Naive thymus-derived CD4-positive, alpha-beta T cell (primary cell): Measurements from ENCODE around the gene LIPJ. TPM values are rescaled to one million over a fixed set of nuclear protein-coding genes. Genes with fewer than 3 reads are reported as not detected.
A peak's percentile ranks its signal among the peaks of the same experiment; 100 is the strongest.

Experiments used
- ATAC-seq: fragments of 150-1000 bp; cut with Tn5 transposase; 2 replicates; pipeline ENCODE4 v1.10.0; 2021; ENCODE audit warnings: mild to moderate bottlenecking, moderate library complexity
- CTCF ChIA-PET: fragments of 350-600 bp; sonication (Branson Sonifier 250); formaldehyde crosslinking; loops from one replicate; lab custom pipeline; 2021; ENCODE audit warnings: antibody characterized with exemption; lab: Charles Lee
- POLR2A ChIA-PET: fragments of 350-600 bp; sonication (Branson Sonifier 250); formaldehyde crosslinking; loops from one replicate; lab custom pipeline; 2021; ENCODE audit warnings: antibody characterized with exemption, inconsistent platforms; lab: Charles Lee
- DNase-seq, 9 donors: peaks; one replicate each; pipeline versions ENCODE4 v3.0.0 to v3.0.0-alpha.2; 2020 to 2022; ENCODE audit warnings: mixed read lengths in 1 of 9
- H3K27ac ChIP-seq: one replicate; pipeline ENCODE4 v1.7.0; 2013; ENCODE audit warnings: mild to moderate bottlenecking, low read depth, low read length, moderate library complexity
- H3K27me3 ChIP-seq, 2 donors: one replicate each; pipeline ENCODE4 v1.7.0; 2013; ENCODE audit warnings: low read length in 2 of 2, mild to moderate bottlenecking in 2 of 2, moderate library complexity in 2 of 2; ENCODE audit not compliant: control insufficient read depth in 2 of 2, insufficient read depth in 2 of 2
- H3K36me3 ChIP-seq, 3 experiments: 1 replicate in 2 of 3; 2 replicates in 1 of 3; pipeline ENCODE4 v1.7.0; 2013; ENCODE audit warnings: low read length in 3 of 3, mild to moderate bottlenecking in 3 of 3, moderate library complexity in 1 of 3; ENCODE audit not compliant: insufficient read depth in 3 of 3, control insufficient read depth in 2 of 3
- H3K4me1 ChIP-seq, 2 donors: one replicate each; pipeline ENCODE4 v1.7.0; 2013; ENCODE audit warnings: low read length in 2 of 2, mild to moderate bottlenecking in 2 of 2, moderate library complexity in 1 of 2; ENCODE audit not compliant: control insufficient read depth in 2 of 2, insufficient read depth in 2 of 2
- H3K4me3 ChIP-seq: 2 replicates; pipeline ENCODE4 v1.7.0; 2013; ENCODE audit warnings: mild to moderate bottlenecking, low read length
- H3K9me3 ChIP-seq, 3 experiments: 1 replicate in 2 of 3; 2 replicates in 1 of 3; pipeline ENCODE4 v1.7.0; 2013; ENCODE audit warnings: low read length in 3 of 3; ENCODE audit not compliant: control insufficient read depth in 2 of 3
- H3K27ac Mint-ChIP-seq, 9 donors: one replicate each; pipeline ENCODE4 v1.8.0; 2020 to 2022; ENCODE audit warnings: mixed read lengths in 9 of 9, mild to moderate bottlenecking in 8 of 9, moderate library complexity in 5 of 9, inconsistent platforms in 2 of 9
- H3K27me3 Mint-ChIP-seq, 5 donors: one replicate each; pipeline ENCODE4 v1.8.0; 2021 to 2022; ENCODE audit warnings: mixed read lengths in 5 of 5, mild to moderate bottlenecking in 1 of 5
- H3K36me3 Mint-ChIP-seq, 5 donors: one replicate each; pipeline ENCODE4 v1.8.0; 2020 to 2022; ENCODE audit warnings: mixed read lengths in 5 of 5, mild to moderate bottlenecking in 3 of 5, inconsistent platforms in 1 of 5
- H3K4me1 Mint-ChIP-seq, 7 donors: one replicate each; pipeline ENCODE4 v1.8.0; 2020 to 2022; ENCODE audit warnings: mixed read lengths in 7 of 7, mild to moderate bottlenecking in 3 of 7, inconsistent platforms in 1 of 7
- H3K4me3 Mint-ChIP-seq, 10 donors: one replicate each; pipeline ENCODE4 v1.8.0; 2020 to 2022; ENCODE audit warnings: mild to moderate bottlenecking in 10 of 10, mixed read lengths in 10 of 10, moderate library complexity in 6 of 10, inconsistent platforms in 2 of 10
- H3K9me3 Mint-ChIP-seq, 11 donors: one replicate each; pipeline ENCODE4 v1.8.0; 2020 to 2022; ENCODE audit warnings: mixed read lengths in 11 of 11, mild to moderate bottlenecking in 4 of 11, inconsistent platforms in 1 of 11, moderate library complexity in 1 of 11
- intact Hi-C, 2 donors: fragments of 100-400 bp; cut with micrococcal nuclease; formaldehyde crosslinking; loops; one replicate each; pipeline ENCODE4 v1.15.1; 2023
- polyA plus RNA-seq, 2 donors: library from polyadenylated mRNA; unstranded; fragments of 300-500 nt; fragmentation: Illumina TruSeq; gene quantifications; one replicate each; pipeline ENCODE4 v1.2.3, GENCODE V29; 2021
- total RNA-seq, 6 experiments: library from RNA in 5 of 6; stranded (reverse) in 5 of 6; gene quantifications; 1 replicate in 5 of 6; 2 replicates in 1 of 6; pipeline ENCODE4 v1.2.3 and lab custom pipeline; 2021 to 2026

The LIPJ gene
- total and polyA plus RNA-seq, 7 experiments from 2014 or later, result 0.19 to 0.43 (median 0.32) TPM; not detected in 4

- no peaks in the 10 kb centered on the region for H3K27me3 ChIP-seq
- ChIA-PET CTCF (no interaction called here), POLR2A (no interaction called here)
- H3K4me3 Mint-ChIP-seq, result no peak overlapping the region
- DNase-seq (no peak), ATAC-seq (no peak)
- no peak overlapping the region for H3K27ac Mint-ChIP-seq
- H3K27ac ChIP-seq, result no peak overlapping the region
- peaks cover 0 to 4% (median 0%) of the 10 kb centered on the region in 7 donors for H3K4me1 Mint-ChIP-seq
- no peaks in the 10 kb centered on the region for H3K9me3 Mint-ChIP-seq
- peaks cover 0 to 14% (median 0%) of the 10 kb centered on the region in 5 donors for H3K36me3 Mint-ChIP-seq
- H3K36me3 ChIP-seq, result no peaks in the 10 kb centered on the region
- H3K4me1 ChIP-seq, result no peaks in the 10 kb centered on the region
- intact Hi-C loops, result no loop called here
- H3K27me3 Mint-ChIP-seq, result peaks cover 0 to 19% (median 0%) of the 10 kb centered on the region in 5 donors
- no peaks in the 10 kb centered on the region for H3K9me3 ChIP-seq
- H3K4me3 ChIP-seq, result no peak overlapping the region
These were observed 42.3 kb upstream of the LIPJ start for GRCh38 chr10:88544140-88544870.

GRCh38 chr10:88545359-88545758 lies 41.2 kb upstream of the LIPJ start:
- Histone ChIP-seq H3K36me3 (no peaks in the 10 kb centered on the region), H3K4me1 (no peaks in the 10 kb centered on the region), H3K27me3 (no peaks in the 10 kb centered on the region), H3K27ac (no peak overlapping the region), H3K9me3 (no peaks in the 10 kb centered on the region), H3K4me3 (no peak overlapping the region)
- ChIA-PET CTCF (interaction anchor here (0.7 kb wide), 1 partner anchor 155 kb away, joined by 3 read pairs; no protein-coding TSS in a partner anchor), POLR2A (no interaction called here)
- DNase-seq (no peak), ATAC-seq (no peak)
- Mint-ChIP-seq H3K4me1 (peaks cover 0 to 4% (median 0%) of the 10 kb centered on the region in 7 donors), H3K4me3 (no peak overlapping the region), H3K36me3 (peaks cover 0 to 14% (median 0%) of the 10 kb centered on the region in 5 donors), H3K27ac (no peak overlapping the region), H3K9me3 (no peaks in the 10 kb centered on the region), H3K27me3 (peaks cover 0 to 19% (median 0%) of the 10 kb centered on the region in 5 donors)
- intact Hi-C loops, result no loop called here

- no peak overlapping the region for H3K27ac ChIP-seq
- no peaks in the 10 kb centered on the region for H3K27me3 ChIP-seq
- H3K36me3 Mint-ChIP-seq, result peaks cover 0 to 14% (median 0%) of the 10 kb centered on the region in 5 donors
- no peak overlapping the region for H3K27ac Mint-ChIP-seq
- no peaks in the 10 kb centered on the region for H3K9me3 ChIP-seq
- H3K9me3 Mint-ChIP-seq, result no peaks in the 10 kb centered on the region
- intact Hi-C loops, result no loop called here
- DNase-seq, result no peak
- no peaks in the 10 kb centered on the region for H3K36me3 ChIP-seq
- ChIA-PET CTCF (no interaction called here), POLR2A (no interaction called here)
- ATAC-seq, result no peak
- no peaks in the 10 kb centered on the region for H3K4me1 ChIP-seq
- peaks cover 0 to 3% (median 0%) of the 10 kb centered on the region in 7 donors for H3K4me1 Mint-ChIP-seq
- H3K27me3 Mint-ChIP-seq, result peaks cover 0 to 19% (median 0%) of the 10 kb centered on the region in 5 donors
- no peak overlapping the region for H3K4me3 Mint-ChIP-seq
- H3K4me3 ChIP-seq, result no peak overlapping the region
These were observed 40.1 kb upstream of the LIPJ start for GRCh38 chr10:88546497-88546896.

- H3K36me3 ChIP-seq, result no peaks in the 10 kb centered on the region
- POLR2A ChIA-PET, result no interaction called here
- CTCF ChIA-PET, result interaction anchor here (1.2 to 4.9 kb wide), 2 partner anchors 690 to 700 kb away, joined by 3 to 37 read pairs; no protein-coding TSS in a partner anchor
- H3K9me3 ChIP-seq, result no peaks in the 10 kb centered on the region
- H3K4me1 Mint-ChIP-seq, result peaks cover 0 to 2% (median 0%) of the 10 kb centered on the region in 7 donors
- no peaks in the 10 kb centered on the region for H3K9me3 Mint-ChIP-seq
- no peak overlapping the region for H3K4me3 ChIP-seq
- ATAC-seq (no peak), DNase-seq (no peak)
- H3K27ac Mint-ChIP-seq, result no peak overlapping the region
- H3K36me3 Mint-ChIP-seq, result no peaks in the 10 kb centered on the region
- no peak overlapping the region for H3K4me3 Mint-ChIP-seq
- H3K4me1 ChIP-seq, result no peaks in the 10 kb centered on the region
- H3K27ac ChIP-seq, result no peak overlapping the region
- peaks cover 0 to 6% (median 0%) of the 10 kb centered on the region in 5 donors for H3K27me3 Mint-ChIP-seq
- no peaks in the 10 kb centered on the region for H3K27me3 ChIP-seq
- intact Hi-C loops, result loop anchor here (5.0 to 10.0 kb wide), 3 partner anchors 164 to 586 kb away; no protein-coding TSS in a partner anchor
These were observed 35.3 kb upstream of the LIPJ start for GRCh38 chr10:88551246-88551645.

- H3K27me3 ChIP-seq, result no peaks in the 10 kb centered on the region
- no peaks in the 10 kb centered on the region for H3K36me3 Mint-ChIP-seq
- peaks cover 0 to 2% (median 0%) of the 10 kb centered on the region in 7 donors for H3K4me1 Mint-ChIP-seq
- DNase-seq (peak in 7 of 9 donors; percentile 26 to 59 (median 53)), ATAC-seq (peak; percentile 89)
- no peak overlapping the region for H3K4me3 ChIP-seq
- H3K36me3 ChIP-seq, result no peaks in the 10 kb centered on the region
- no peaks in the 10 kb centered on the region for H3K4me1 ChIP-seq
- CTCF ChIA-PET, result interaction anchor here (0.5 to 4.9 kb wide), 9 partner anchors 11 to 896 kb away, joined by 3 to 37 read pairs (median 3); no protein-coding TSS in a partner anchor
- intact Hi-C loops, result loop anchor here (1.0 to 10.0 kb wide), 10 partner anchors 164 to 897 kb away; partner anchors contain the start of gene ATAD1 (in 1 of the 2)
- no peaks in the 10 kb centered on the region for H3K9me3 Mint-ChIP-seq
- H3K4me3 Mint-ChIP-seq, result no peak overlapping the region
- POLR2A ChIA-PET, result no interaction called here
- H3K27ac Mint-ChIP-seq, result no peak overlapping the region
- no peaks in the 10 kb centered on the region for H3K9me3 ChIP-seq
- peaks cover 0 to 11% (median 0%) of the 10 kb centered on the region in 5 donors for H3K27me3 Mint-ChIP-seq
- H3K27ac ChIP-seq, result no peak overlapping the region
These were observed 33.3 kb upstream of the LIPJ start for GRCh38 chr10:88553116-88553752.

GRCh38 chr10:88555190-88555908 lies 31.2 kb upstream of the LIPJ start:
- ChIA-PET POLR2A (interaction anchor here (0.7 kb wide), 1 partner anchor 13 kb away, joined by 3 read pairs; no protein-coding TSS in a partner anchor), CTCF (interaction anchor here (0.7 to 4.9 kb wide), 4 partner anchors 10 to 704 kb away, joined by 3 to 37 read pairs (median 4); no protein-coding TSS in a partner anchor)
- intact Hi-C loops, result loop anchor here in 1 of 2 donors (10.0 kb wide), 1 partner anchor 591 kb away; no protein-coding TSS in a partner anchor
- H3K9me3 Mint-ChIP-seq, result no peaks in the 10 kb centered on the region
- DNase-seq, result no peak
- Histone ChIP-seq H3K27ac (no peak overlapping the region), H3K27me3 (no peaks in the 10 kb centered on the region), H3K4me1 (no peaks in the 10 kb centered on the region), H3K36me3 (no peaks in the 10 kb centered on the region), H3K9me3 (no peaks in the 10 kb centered on the region), H3K4me3 (no peak overlapping the region)
- no peaks in the 10 kb centered on the region for H3K36me3 Mint-ChIP-seq
- ATAC-seq, result peak; percentile 32
- no peak overlapping the region for H3K27ac Mint-ChIP-seq
- H3K4me1 Mint-ChIP-seq, result peaks cover 0 to 4% (median 2%) of the 10 kb centered on the region in 7 donors
- H3K4me3 Mint-ChIP-seq, result no peak overlapping the region
- H3K27me3 Mint-ChIP-seq, result peaks cover 0 to 13% (median 0%) of the 10 kb centered on the region in 5 donors
